GM19455 (cell line): ENCODE measurements around the gene TMCC1.
"Not testable (repeated sequence)": the region's sequence is repeated elsewhere in the genome, so short reads cannot be mapped to it uniquely, and the experiment has no call there.

Source experiments
- ATAC-seq: cut with Tn5 transposase; IDR thresholded peaks from one replicate; pipeline ENCODE4 v1.9.1; 2021; ENCODE audit not compliant: unreplicated experiment

TMCC1 gene

DNA sequence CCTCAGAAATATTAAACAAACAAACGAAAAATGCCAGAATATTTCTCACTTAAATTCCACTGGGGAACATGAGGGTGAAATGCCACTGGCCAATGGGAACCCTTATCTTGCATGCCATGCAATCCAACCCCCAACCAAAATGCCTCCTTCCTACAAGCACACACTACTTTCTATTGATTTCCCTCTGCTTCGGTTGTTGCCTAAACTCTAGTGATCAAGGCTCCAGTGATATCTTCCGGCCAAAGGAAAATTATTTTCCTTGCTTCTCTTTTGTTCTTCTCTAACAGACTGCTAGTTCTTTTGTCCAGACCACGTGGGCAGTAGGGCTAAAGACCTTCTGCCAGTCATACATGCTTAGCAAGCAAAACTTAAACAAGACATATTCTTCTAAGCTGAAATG is 115.7 kb downstream of the TMCC1 start:
- ATAC-seq: no peak

GRCh38 chr3:129775870-129776269 is 117.6 kb downstream of the TMCC1 start:
- no peak for ATAC-seq

DNA sequence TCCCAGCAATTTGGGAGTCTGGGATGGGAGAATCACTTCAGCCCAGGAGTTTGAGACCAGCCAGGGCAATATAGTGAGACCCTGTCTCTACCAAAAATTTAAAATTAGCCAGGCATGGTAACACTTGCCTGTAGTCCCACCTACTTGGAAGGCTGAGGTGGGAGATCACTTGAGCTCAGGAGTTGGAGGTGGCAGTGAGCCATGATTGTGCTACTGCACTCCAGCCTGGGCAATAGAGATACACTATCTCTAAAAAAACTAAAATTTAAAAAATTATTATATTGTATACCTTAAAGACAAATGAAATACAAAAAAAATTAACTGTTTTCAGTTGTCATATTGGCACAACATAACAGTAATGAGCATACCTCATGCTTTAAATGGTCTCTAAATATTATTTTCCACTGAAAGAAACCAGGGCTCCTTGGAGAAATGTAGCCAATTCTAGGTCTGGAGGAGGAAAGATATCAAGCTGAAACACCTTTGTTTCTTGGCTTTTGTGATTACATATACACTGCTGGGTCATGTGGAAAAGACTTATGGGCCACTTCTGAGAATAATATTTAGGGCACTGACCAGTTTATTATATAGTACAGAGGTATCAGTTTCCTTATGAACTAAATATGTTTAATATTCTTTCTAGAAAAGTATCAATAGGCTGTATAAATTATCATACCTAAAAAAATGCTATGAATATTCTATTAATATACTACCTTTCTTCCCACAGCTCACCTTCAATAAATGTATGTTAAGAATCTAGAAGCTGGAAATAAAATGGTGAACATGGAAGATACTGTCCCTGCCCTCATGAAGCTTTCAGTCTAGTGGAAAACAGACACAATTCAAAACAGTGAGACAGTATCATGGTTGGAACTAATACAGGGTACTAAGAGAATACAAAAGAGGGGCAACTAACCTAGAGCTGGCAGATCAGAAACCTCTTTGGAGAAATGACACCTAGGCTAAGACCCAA is 119.5 kb downstream of the TMCC1 start:
- ATAC-seq: no peak

DNA sequence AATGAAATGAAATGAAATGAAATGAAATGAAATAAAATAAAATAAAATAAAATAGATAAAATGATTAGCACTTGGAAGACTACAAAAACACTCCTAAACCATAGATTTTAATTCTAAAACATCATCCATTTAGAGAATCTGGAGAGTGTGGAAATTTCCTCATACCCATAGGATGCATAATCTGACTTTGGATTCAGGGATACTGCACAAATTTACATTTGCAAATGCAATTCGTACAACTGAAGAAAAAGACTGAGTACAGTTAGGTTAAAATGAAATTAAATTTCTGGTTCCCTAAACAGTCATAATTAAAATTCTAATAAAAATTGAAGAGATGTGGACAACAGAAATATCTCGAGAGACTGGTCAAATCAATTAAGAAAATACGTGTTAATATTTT is 122.9 kb downstream of the TMCC1 start:
- ATAC-seq: no peak

- ATAC-seq: no peak
Measured at GRCh38 chr3:129769616-129770015, 123.9 kb downstream of the TMCC1 start.

GRCh38 chr3:129768728-129769127 is 124.8 kb downstream of the TMCC1 start:
- no peak for ATAC-seq

- no peak for ATAC-seq
Measured at GRCh38 chr3:129766135-129766534, 127.4 kb downstream of the TMCC1 start.

GRCh38 chr3:129764090-129764489 is 129.4 kb downstream of the TMCC1 start:
- ATAC-seq: no peak

DNA sequence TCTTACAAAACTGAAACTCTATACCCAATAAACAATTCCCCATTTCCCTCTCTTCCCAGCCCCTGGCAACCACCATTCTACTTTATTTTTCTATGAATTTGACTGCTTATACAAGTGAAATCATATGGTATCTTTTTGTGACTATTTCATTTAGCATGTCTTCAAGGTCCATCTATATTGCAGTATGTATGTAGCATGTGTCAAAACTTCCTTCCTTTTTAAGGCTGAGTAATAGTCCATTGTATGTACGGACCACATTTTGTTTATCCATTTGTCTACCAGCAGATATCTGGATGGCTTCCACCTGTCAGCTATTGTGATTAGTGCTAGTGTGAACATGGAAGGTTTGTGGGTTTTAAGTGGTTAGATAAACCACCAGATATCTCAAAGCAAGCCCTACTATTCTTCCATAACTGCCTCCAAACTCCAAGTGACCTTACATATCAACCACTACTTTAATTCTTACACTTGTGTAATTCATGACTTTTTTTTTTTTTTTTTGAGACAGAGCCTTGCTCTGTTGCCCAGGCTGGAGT is 134.7 kb downstream of the TMCC1 start:
- ATAC-seq: no peak

DNA sequence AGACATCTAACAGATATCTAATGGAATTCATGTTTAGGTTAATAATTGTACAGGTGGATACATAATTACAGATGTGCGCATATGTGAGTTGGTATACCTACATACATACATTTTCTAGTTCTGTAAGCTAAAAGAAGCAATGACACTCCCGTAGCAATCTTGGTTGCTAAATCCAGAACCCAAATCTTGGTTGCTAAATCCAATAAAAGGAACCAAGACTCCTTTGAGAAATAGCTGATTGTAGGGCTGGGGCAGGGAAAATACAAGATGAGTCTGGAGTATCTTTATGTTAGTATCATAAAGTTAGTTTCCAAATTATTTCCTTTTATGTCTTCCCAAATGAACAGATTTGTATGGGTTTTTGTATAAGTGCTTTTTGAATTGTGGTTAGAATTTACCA is 135.2 kb downstream of the TMCC1 start:
- no peak for ATAC-seq

- ATAC-seq: no peak
Measured at GRCh38 chr3:129756871-129757270, 136.6 kb downstream of the TMCC1 start.

DNA sequence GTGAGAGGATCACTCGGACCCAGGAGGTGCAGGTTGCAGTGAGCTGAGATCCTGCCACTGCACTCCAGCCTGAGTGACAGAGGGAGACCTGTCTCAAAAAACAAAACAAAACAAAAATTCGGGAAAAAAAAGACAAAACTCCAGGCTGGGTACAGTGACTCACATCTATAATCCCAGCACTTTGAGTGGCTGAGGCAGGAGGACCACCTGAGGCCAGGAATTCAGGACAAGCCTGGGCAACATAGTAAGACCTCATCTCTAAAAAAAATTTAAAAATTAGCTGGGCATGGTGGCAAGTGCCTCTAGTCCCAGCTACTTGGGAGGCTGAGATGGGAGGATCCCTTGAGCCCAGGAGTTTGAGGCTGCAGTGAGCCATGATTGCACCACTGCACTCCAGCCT is 142.4 kb downstream of the TMCC1 start:
- not testable (repeated sequence) for ATAC-seq

DNA sequence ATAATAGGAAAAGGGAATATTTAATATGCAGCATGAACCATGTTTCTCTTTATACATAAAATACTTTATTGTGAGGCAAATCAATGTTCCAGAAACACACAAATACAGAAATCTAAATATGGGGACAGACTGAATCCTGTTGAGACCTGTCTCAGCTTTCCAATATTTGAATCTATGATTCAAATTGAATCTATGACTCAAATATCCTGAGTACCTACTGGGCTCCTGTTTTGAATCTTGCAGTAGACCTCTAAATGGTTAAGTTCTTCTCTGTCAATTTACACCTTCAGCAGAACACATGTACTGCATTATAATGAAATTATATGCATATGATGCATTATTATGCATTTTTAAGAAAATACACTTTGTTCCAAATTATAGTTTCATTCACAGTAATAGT is 143.8 kb downstream of the TMCC1 start:
- ATAC-seq: no peak

GRCh38 chr3:129747992-129748391 is 145.5 kb downstream of the TMCC1 start:
- no peak for ATAC-seq

DNA sequence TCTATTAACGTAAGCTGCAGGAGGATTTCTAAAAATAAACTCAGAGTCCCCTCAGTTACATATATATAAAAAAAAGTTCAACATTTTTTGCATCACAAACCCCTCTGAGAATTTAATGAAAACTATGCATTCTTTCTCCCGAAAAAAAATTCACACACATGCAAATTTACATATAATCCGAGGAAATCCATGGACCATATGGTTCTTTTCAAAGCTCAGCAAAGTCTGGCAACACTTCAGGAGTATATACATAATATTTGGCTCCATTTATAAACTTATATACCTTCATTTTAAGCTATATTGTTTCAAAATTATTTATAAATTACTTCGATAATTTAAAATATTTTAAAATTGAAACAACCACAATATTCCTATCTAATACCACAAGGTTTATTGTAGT is 146.4 kb downstream of the TMCC1 start:
- ATAC-seq: no peak

DNA sequence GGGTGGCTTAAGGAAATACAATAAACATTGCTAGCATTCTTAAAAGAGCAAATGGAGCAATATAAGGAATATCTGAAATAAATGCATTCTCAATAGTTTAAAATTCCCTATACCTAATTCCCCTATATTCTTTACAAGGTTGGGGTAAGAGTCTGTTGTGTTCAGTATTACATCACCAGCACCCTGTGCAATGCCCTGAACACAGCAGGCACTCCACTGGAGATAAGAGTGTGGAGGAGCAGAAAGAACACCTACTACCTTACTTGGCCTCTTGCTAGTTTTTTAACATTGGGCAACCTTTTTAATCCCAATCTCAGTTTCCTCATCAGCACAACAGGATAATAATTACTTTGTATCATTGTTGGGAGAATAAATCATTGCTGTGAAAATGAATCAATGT is 146.9 kb downstream of the TMCC1 start:
- ATAC-seq: no peak

- no peak for ATAC-seq
Measured at GRCh38 chr3:129745253-129745652, 148.3 kb downstream of the TMCC1 start.

DNA sequence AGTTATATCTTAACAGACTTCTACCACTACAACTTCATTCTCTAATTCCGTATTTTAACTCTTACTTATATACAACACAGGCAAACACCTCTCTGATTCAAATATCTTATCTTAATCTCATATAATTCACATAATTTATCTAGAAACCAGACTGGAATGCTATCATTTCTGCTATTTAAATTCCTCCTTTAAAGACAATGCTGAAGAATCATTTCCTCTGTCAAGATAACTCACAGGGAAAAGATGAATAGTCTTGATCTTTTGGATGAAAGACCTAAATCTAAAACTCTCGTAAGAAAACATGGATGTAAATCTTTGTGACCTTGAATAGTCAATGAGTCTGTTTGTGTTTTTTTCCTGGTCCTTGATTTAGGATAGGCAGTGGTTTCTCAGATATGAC is 151.7 kb downstream of the TMCC1 start:
- no peak for ATAC-seq

GRCh38 chr3:129740090-129740489 is 153.4 kb downstream of the TMCC1 start:
- no peak for ATAC-seq

DNA sequence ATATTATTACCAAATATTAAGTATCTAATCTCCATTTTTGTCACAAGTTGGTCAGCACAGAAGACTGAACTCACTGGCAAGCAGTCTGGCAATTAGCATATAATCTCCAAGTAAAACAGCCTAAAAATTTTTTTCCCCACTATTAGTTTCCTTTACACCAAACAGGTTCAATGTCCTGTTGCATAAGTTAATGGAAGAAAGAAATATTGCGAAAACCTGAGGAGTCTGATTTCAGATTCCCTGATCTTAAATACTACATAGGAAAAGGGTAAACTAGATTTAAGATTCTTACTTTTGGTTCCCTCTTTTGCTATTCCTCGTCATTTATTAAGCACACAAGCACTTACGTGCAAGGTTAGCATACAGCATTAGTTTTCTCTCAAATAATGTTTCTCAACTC is 153.9 kb downstream of the TMCC1 start:
- no peak for ATAC-seq

DNA sequence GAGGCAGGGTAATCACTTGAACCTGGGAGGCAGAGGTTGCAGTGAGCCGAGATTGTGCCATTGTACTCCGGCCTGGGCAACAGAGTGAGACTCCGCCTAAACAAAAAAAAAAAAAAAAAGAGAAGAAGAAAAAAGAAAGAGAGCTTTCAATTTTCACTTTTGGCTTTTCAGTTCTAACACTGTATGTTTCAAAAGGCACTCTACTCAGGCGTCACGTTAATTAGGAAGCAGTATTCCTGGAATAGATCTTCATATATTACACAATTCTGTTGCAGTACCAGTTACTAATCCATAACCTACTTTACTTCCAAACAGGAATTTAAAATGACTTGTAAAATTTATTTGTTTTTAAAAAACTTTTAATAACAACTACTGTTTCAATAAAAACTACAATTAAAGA is 155.3 kb downstream of the TMCC1 start:
- ATAC-seq: no peak

- ATAC-seq: no peak
Measured at GRCh38 chr3:129736070-129736469, 157.4 kb downstream of the TMCC1 start.

DNA sequence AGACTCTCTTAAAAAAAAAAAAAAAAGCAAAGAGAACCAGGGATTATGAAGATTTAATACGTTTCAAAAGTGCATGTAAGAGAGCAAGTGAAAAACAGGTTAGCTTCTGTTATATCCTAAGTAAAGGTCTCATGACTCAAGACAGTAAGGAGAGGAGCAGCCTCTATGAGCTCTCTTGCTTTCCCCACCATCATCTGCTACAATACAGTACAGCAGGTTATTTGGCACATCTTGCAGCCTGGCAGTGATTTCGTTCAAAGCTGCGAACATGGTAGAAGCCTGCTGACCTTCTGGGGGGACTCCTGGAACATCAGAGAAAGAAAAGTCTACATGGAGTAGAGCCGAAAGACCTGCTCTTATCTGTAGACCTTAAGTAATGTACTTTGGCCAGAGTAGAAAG is 157.9 kb downstream of the TMCC1 start:
- ATAC-seq: no peak
